Measurements from ENCODE around the gene LBHD2. TPM values are rescaled to one million over a fixed set of nuclear protein-coding genes. Genes with fewer than 3 reads are reported as not detected.

The LBHD2 gene
- total RNA-seq, 2 donors from 2014 or later = not detected

DNA sequence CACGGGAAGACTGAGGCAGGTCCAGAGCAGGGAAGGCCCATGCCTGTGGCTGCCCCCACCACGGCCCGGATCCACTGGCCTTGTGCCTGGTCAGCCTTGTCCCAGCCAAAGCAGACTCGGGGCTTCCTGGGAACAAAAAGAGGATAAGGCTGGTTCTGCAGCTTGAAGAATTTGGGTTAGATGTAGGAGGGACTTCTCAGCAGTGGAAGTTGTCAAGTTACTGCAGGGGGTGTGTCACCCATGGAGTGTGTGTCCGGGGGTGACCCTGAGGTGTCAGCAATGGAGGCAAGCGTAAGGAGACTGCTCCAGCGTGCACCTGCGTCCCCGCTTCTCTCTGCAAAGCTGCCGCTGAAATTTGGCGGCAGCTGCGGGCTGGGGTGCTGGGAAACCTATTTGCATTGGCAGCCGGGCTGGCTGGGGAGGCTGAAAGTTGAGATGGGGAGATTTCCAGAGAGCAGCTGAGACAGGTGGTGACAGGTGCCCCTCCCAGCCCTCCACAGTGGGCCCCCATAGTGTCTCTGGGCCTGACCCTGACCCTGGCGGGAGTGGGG lies 26.7 kb downstream of the LBHD2 start:
- Histone ChIP-seq H3K4me1 (ENCODE audit: control insufficient read depth, insufficient read depth, low read length) (peaks cover 5% of the 10 kb centered on the region), H3K9me3 (ENCODE audit: control insufficient read depth, low read length) (no peaks in the 10 kb centered on the region), H3K4me3 (ENCODE audit: low read length) (no peak overlapping the region), H3K36me3 (ENCODE audit: control insufficient read depth, insufficient read depth, low read length) (no peaks in the 10 kb centered on the region), H3K27ac (ENCODE audit: low read depth, low read length) (no peak overlapping the region), H3K9ac (ENCODE audit: extremely low read depth, low read length, poor library complexity, severe bottlenecking) (no peak overlapping the region), H3K27me3 (ENCODE audit: control insufficient read depth, insufficient read depth, low read length, poor library complexity, severe bottlenecking) (no peaks in the 10 kb centered on the region)
- Mint-ChIP-seq H3K27ac (no peak overlapping the region), H3K4me3 (no peak overlapping the region), H3K27me3 (ENCODE audit: insufficient read depth) (peaks cover 10% of the 10 kb centered on the region), H3K9me3 (no peaks in the 10 kb centered on the region), H3K4me1 (peaks cover 12% of the 10 kb centered on the region), H3K36me3 (ENCODE audit: low read depth) (no peaks in the 10 kb centered on the region)
- no peak for DNase-seq
- 59 to 72% methylated on average over 12 to 14 of the region's 14 CpGs for WGBS, 2 experiments (ENCODE audit: insufficient coverage in 1 of 2, insufficient read length in 1 of 2)
- TF ChIP-seq CTCF (conservative IDR thresholded peaks at IDR 0.05) = no peak

DNA sequence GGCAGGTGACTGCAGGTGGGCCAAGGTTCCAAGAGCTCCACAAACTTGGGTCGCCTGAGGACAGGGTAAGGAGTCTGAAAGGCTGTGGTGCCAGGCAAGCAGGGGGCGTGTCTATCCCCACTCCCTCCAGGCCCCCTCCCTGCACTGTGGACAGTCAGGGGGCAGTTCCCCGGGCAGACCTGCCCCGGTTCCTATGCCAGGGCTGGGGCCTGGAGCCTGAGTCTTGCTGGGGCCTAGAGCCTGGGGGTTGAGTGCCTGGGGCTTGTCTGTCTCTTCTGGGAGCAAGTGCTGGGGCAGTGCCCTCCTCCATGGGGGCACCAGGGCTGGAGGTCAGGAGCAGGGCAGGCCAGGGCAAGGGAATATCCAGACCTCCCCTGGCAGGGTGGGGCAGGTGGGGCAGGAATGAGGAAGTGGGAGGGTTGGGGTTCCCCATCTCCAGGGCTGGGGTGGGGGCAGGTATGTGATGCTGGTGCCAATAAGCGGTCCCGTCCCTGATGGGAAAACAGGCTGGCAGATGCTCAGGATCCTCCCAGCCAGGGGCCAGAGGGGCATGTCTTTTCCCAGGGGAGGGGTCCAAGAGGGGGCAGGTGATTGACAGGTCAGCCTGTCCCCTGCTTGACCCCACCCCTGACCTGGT lies 27.3 kb downstream of the LBHD2 start:
- H3K4me1 Mint-ChIP-seq = peaks cover 12% of the 10 kb centered on the region
- Histone ChIP-seq H3K27ac (ENCODE audit: low read depth, low read length) (no peak overlapping the region), H3K27me3 (ENCODE audit: control insufficient read depth, insufficient read depth, low read length, poor library complexity, severe bottlenecking) (no peaks in the 10 kb centered on the region), H3K4me1 (ENCODE audit: control insufficient read depth, insufficient read depth, low read length) (peaks cover 5% of the 10 kb centered on the region), H3K9me3 (ENCODE audit: control insufficient read depth, low read length) (no peaks in the 10 kb centered on the region), H3K9ac (ENCODE audit: extremely low read depth, low read length, poor library complexity, severe bottlenecking) (no peak overlapping the region), H3K36me3 (ENCODE audit: control insufficient read depth, insufficient read depth, low read length) (no peaks in the 10 kb centered on the region), H3K4me3 (ENCODE audit: low read length) (no peak overlapping the region)
- no peak for DNase-seq
- no peaks in the 10 kb centered on the region for H3K9me3 Mint-ChIP-seq
- 86% methylated on average over 6 of the region's 6 CpGs; no CpG with 5 or more reads in 1 of the 2 experiments for WGBS, 2 experiments (ENCODE audit: insufficient coverage in 1 of 2, insufficient read length in 1 of 2)
- H3K27ac Mint-ChIP-seq = no peak overlapping the region
- TF ChIP-seq CTCF (conservative IDR thresholded peaks at IDR 0.05) = no peak
- peaks cover 9% of the 10 kb centered on the region for H3K27me3 Mint-ChIP-seq (ENCODE audit: insufficient read depth)
- no peak overlapping the region for H3K4me3 Mint-ChIP-seq
- no peaks in the 10 kb centered on the region for H3K36me3 Mint-ChIP-seq (ENCODE audit: low read depth)

DNA sequence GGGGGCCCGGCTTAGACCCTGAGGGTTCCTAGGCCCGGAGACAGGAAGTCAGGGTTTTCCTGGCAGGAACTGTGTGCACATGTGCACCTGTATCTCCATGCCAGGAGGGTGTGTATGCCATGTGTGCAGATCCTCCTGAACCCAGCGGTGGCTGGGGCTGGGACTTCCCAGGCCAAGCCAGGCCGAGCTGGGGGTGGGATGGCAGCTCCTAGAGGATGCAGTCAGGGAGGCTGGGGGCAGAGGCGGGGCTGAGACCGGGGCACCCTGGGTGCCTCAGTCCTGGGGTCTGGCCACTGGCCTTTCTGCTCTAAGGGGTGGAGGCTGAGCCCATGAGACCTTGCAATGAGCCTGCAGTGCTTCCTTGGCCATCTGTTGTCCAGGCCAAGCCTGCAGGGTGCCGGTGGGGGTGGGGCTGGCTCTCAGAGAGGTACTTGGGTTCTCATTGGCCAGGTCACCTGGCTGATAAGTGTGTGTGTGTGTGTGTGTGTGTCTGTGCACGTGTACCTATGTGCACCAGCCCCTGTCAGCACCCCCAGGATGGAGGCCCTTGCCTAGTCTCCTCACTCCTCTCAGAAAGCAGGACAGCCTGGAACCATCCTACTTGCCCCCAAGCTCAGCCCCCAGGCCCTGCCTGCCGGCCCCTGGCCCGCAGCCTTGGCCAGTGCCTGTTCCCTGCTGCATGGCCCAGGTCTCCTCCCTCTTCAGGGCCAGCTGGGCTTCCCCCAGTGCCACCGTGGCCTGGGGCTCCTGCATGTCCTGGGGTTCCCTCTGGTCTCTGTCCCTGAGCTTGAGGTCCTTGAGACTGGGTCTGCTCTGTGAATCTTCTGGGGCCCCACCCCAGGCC lies 28.6 kb downstream of the LBHD2 start:
- Histone ChIP-seq H3K9ac (ENCODE audit: extremely low read depth, low read length, poor library complexity, severe bottlenecking) (no peak overlapping the region), H3K27ac (ENCODE audit: low read depth, low read length) (no peak overlapping the region)
- WGBS, 2 experiments (ENCODE audit: insufficient coverage in 1 of 2, insufficient read length in 1 of 2) = 88 to 91% methylated on average over 3 to 11 of the region's 11 CpGs

More for the DNA sequence above, 28.6 kb downstream of the LBHD2 start:
- Mint-ChIP-seq H3K4me1 (peaks cover 12% of the 10 kb centered on the region), H3K27me3 (ENCODE audit: insufficient read depth) (peaks cover 9% of the 10 kb centered on the region), H3K36me3 (ENCODE audit: low read depth) (no peaks in the 10 kb centered on the region), H3K9me3 (no peaks in the 10 kb centered on the region), H3K27ac (no peak overlapping the region), H3K4me3 (no peak overlapping the region)
- Histone ChIP-seq H3K9me3 (ENCODE audit: control insufficient read depth, low read length) (no peaks in the 10 kb centered on the region), H3K4me1 (ENCODE audit: control insufficient read depth, insufficient read depth, low read length) (peaks cover 5% of the 10 kb centered on the region), H3K4me3 (ENCODE audit: low read length) (no peak overlapping the region), H3K36me3 (ENCODE audit: control insufficient read depth, insufficient read depth, low read length) (no peaks in the 10 kb centered on the region), H3K27me3 (ENCODE audit: control insufficient read depth, insufficient read depth, low read length, poor library complexity, severe bottlenecking) (no peaks in the 10 kb centered on the region)
- no peak for DNase-seq
- no peak for TF ChIP-seq CTCF (conservative IDR thresholded peaks at IDR 0.05)

All from endodermal cell (in vitro differentiated cells).